DOHH2 (cell line): ENCODE measurements around the gene PARP3.

ENCODE experiments used
- H3F3A ChIP-seq: fragments of 200-600 bp; sonication (generic), shearing (Covaris generic); 2 replicates; pipeline ENCODE4 v1.6.0; 2016; ENCODE audit warnings: antibody characterized with exemption, mild to moderate bottlenecking; ENCODE audit not compliant: control insufficient read depth, insufficient read depth
- H3K27ac ChIP-seq: fragments of 200-600 bp; sonication (generic); 2 replicates; pipeline ENCODE4 v1.5.1; 2014; ENCODE audit warnings: low read depth, mild to moderate bottlenecking, low read length, moderate library complexity
- H3K27me3 ChIP-seq: fragments of 200-600 bp; sonication (generic); 2 replicates; pipeline ENCODE4 v1.6.1; 2014; ENCODE audit warnings: mild to moderate bottlenecking, low read length, mixed read lengths; ENCODE audit not compliant: control insufficient read depth
- H3K36me3 ChIP-seq: fragments of 200-600 bp; sonication (generic); 2 replicates; pipeline ENCODE4 v1.6.1; 2014; ENCODE audit warnings: mild to moderate bottlenecking, low read length, moderate library complexity, mixed read lengths; ENCODE audit not compliant: control insufficient read depth
- H3K4me1 ChIP-seq: fragments of 200-600 bp; sonication (generic); 2 replicates; pipeline ENCODE4 v1.6.1; 2014; ENCODE audit warnings: mild to moderate bottlenecking, low read length, mixed read lengths; ENCODE audit not compliant: control insufficient read depth
- H3K4me2 ChIP-seq: fragments of 200-600 bp; sonication (generic); 2 replicates; pipeline ENCODE4 v1.6.0; 2014; ENCODE audit warnings: mild to moderate bottlenecking, low read length, moderate library complexity
- H3K4me3 ChIP-seq: fragments of 200-600 bp; sonication (generic); 2 replicates; pipeline ENCODE4 v1.5.1; 2014; ENCODE audit warnings: mild to moderate bottlenecking, low read length, mixed read lengths
- H3K79me2 ChIP-seq: fragments of 200-600 bp; sonication (generic); 2 replicates; pipeline ENCODE4 v1.6.1; 2014; ENCODE audit warnings: mild to moderate bottlenecking, low read length, mixed read lengths; ENCODE audit not compliant: control insufficient read depth
- H3K9me2 ChIP-seq: fragments of 200-600 bp; sonication (generic); replicated peaks from 2 replicates; pipeline ENCODE4 v1.6.1; 2014; ENCODE audit warnings: mild to moderate bottlenecking, low read length, mixed read lengths; ENCODE audit not compliant: control insufficient read depth
- H3K9me3 ChIP-seq: fragments of 200-600 bp; sonication (generic); 2 replicates; pipeline ENCODE4 v1.6.1; 2014; ENCODE audit warnings: antibody characterized with exemption, low read length, mixed read lengths; ENCODE audit not compliant: control insufficient read depth, insufficient read depth
- H4K20me1 ChIP-seq: fragments of 200-600 bp; sonication (generic); 2 replicates; pipeline ENCODE4 v1.6.0; 2014; ENCODE audit warnings: low read depth, mild to moderate bottlenecking, antibody characterized with exemption, low read length, moderate library complexity; ENCODE audit not compliant: control insufficient read depth, insufficient read depth
- EZH2phosphoT487 ChIP-seq: fragments of 200-600 bp; sonication (generic); IDR thresholded peaks from 2 replicates; pipeline ENCODE4 v1.6.1; 2017; ENCODE audit warnings: borderline replicate concordance, mild to moderate bottlenecking, antibody characterized with exemption, low read length, moderate library complexity, mixed read lengths
- TF ChIP-seq, protein P1 (sequence below): fragments of 200-600 bp; sonication (generic); IDR thresholded peaks from one replicate; pipeline ENCODE4 v1.5.1; 2014; ENCODE audit warnings: antibody characterized with exemption, mild to moderate bottlenecking, low read depth, low read length; ENCODE audit not compliant: poor library complexity, severe bottlenecking

Gene PARP3

DNA sequence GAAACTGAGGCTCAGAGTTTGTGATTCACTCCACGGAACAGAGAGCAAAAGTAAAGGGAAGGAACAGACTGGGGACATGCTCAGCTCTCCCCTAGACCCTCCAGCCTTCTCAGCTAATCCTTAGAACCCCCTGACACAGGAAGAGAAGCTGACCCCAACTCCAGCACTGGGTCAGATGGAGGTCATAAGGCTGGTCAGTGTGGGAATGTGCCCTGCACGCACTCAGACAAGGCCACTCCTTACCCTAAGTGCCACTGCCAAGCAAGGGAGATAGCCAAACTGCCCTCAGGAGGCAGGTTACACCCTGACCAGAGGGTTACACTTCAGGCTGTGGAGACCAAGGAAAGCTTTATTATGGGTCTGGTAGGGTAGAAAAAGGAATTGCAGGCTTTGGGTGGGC lies 52.4 kb downstream of the PARP3 start:
- Histone ChIP-seq H3F3A (peaks cover 43% of the 10 kb centered on the region), H3K27ac (peak overlapping the region; percentile 76), H3K4me3 (peak overlapping the region; percentile 99), H3K4me1 (peaks cover 38% of the 10 kb centered on the region), H3K27me3 (peaks cover 5% of the 10 kb centered on the region; the same call in 1 of the 2 replicates), H3K9me3 (no peaks in the 10 kb centered on the region), H3K79me2 (peaks cover 24% of the 10 kb centered on the region), H3K36me3 (peaks cover 44% of the 10 kb centered on the region), H4K20me1 (peaks cover 5% of the 10 kb centered on the region; the same call in 1 of the 2 replicates), H3K4me2 (peak overlapping the region; percentile 93), H3K9me2 (no peaks in the 10 kb centered on the region)
- TF ChIP-seq, protein P1, sequence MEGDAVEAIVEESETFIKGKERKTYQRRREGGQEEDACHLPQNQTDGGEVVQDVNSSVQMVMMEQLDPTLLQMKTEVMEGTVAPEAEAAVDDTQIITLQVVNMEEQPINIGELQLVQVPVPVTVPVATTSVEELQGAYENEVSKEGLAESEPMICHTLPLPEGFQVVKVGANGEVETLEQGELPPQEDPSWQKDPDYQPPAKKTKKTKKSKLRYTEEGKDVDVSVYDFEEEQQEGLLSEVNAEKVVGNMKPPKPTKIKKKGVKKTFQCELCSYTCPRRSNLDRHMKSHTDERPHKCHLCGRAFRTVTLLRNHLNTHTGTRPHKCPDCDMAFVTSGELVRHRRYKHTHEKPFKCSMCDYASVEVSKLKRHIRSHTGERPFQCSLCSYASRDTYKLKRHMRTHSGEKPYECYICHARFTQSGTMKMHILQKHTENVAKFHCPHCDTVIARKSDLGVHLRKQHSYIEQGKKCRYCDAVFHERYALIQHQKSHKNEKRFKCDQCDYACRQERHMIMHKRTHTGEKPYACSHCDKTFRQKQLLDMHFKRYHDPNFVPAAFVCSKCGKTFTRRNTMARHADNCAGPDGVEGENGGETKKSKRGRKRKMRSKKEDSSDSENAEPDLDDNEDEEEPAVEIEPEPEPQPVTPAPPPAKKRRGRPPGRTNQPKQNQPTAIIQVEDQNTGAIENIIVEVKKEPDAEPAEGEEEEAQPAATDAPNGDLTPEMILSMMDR = no peak
- no peak for TF ChIP-seq EZH2phosphoT487

DNA sequence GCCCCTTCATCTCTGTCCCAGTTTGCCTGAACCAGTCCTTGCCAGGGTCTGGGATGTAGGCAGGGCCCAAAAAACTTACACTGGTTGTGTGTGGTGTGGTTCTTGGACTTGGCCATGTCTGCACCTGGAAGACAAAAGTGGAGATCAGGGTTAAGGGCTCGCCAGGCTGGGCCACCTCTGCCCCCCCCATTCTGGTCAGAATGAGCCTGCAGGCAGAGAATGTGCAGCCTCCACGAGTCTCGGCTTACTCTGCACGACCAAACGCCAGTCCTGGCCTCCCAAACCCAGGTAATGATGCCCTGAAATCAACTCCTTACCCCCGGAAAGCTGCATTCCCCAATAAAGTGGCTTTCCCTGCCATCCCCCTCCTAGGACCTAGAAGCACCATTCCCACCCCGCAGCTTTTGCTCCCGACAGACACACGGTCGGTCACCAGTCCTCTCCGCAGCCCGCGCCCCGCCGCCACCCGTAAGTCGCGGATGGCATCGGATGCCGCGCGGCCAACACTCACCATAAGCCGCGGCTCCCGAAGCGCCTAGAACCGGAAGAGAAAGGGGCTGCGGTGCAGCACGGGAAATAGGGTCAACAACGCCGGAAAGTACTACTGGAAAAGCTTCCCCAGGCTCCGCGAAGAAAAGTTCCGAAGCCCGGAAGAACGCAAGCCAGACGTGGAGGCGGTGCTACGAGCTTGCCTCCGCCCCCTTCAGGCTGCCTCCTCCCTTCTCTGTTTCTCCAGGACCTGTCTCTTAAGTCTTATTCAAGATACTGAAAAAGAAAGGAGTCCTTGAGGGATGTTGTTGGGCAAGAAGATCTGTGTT lies 53.4 kb downstream of the PARP3 start, which contains the start of gene RPL29:
RPL29 (minus strand) TSS at position 550 of the 818 bp plus-strand sequence; CDS start at position 116, 434 bp downstream.
- peaks cover 38% of the 10 kb centered on the region for H3K4me1 ChIP-seq
- peaks cover 5% of the 10 kb centered on the region; the same call in 1 of the 2 replicates for H4K20me1 ChIP-seq
- peaks cover 5% of the 10 kb centered on the region; the same call in 1 of the 2 replicates for H3K27me3 ChIP-seq
- H3K9me3 ChIP-seq = no peaks in the 10 kb centered on the region
- TF ChIP-seq, protein P1 = no peak
- TF ChIP-seq EZH2phosphoT487 = no peak
- peak within 1 kb of the TSS; percentile 76 for H3K27ac ChIP-seq
- peak within 1 kb of the TSS; percentile 93 for H3K4me2 ChIP-seq
- H3K9me2 ChIP-seq = no peaks in the 10 kb centered on the region
- peaks cover 24% of the 10 kb centered on the region for H3K79me2 ChIP-seq
- peak within 1 kb of the TSS; percentile 99 for H3K4me3 ChIP-seq
- peaks cover 44% of the 10 kb centered on the region for H3K36me3 ChIP-seq
- peaks cover 39% of the 10 kb centered on the region for H3F3A ChIP-seq

DNA sequence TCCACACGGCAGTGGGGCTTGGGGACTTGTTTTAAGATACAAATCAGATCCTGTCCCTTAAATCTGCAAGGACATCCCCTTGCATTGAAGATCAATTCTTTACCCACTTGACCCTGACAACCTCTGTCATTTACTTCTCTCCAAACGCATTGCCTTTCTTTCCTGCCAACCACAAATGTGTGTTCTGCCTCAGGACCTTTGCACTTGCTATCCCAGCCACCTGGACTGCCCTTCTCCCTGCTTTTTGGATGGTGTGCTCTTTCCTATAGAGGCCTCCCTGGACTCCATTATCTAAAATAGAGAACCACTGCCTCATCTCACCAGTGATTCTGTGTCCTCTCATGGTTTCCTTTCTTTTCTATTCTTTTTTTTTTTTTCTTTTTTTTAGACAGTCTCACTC lies 55.0 kb downstream of the PARP3 start:
- Histone ChIP-seq H3K4me2 (no peak overlapping the region), H3K79me2 (peaks cover 24% of the 10 kb centered on the region), H3K9me3 (no peaks in the 10 kb centered on the region), H3F3A (peaks cover 29% of the 10 kb centered on the region), H3K27ac (no peak overlapping the region), H3K9me2 (no peaks in the 10 kb centered on the region), H3K36me3 (peaks cover 34% of the 10 kb centered on the region), H3K4me3 (no peak overlapping the region), H4K20me1 (peaks cover 5% of the 10 kb centered on the region; the same call in 1 of the 2 replicates), H3K27me3 (peaks cover 5% of the 10 kb centered on the region; the same call in 1 of the 2 replicates), H3K4me1 (peaks cover 38% of the 10 kb centered on the region)
- TF ChIP-seq, protein P1 = no peak
- no peak for TF ChIP-seq EZH2phosphoT487
